Mucosa of rectum (tissue), 2 donors: ENCODE data around the gene TMEM62.
A peak's percentile ranks its signal among the peaks of the same experiment; 100 is the strongest.
"Not testable (repeated sequence)": the region's sequence is repeated elsewhere in the genome, so short reads cannot be mapped to it uniquely, and the experiment has no call there.

Experiments
- H3K27ac ChIP-seq, 2 donors: one replicate each; pipeline ENCODE4 v1.7.0; 2013; ENCODE audit warnings: inconsistent platforms in 2 of 2, low read depth in 2 of 2, low read length in 2 of 2
- H3K27me3 ChIP-seq, 2 donors: one replicate each; pipeline ENCODE4 v1.7.0; 2013; ENCODE audit warnings: low read length in 2 of 2; ENCODE audit not compliant: control insufficient read depth in 2 of 2, insufficient read depth in 2 of 2
- H3K36me3 ChIP-seq, 2 donors: one replicate each; pipeline ENCODE4 v1.7.0; 2013; ENCODE audit warnings: low read length in 2 of 2; ENCODE audit not compliant: control insufficient read depth in 2 of 2, insufficient read depth in 2 of 2
- H3K4me1 ChIP-seq, 2 donors: one replicate each; pipeline ENCODE4 v1.7.0; 2013; ENCODE audit warnings: low read length in 2 of 2, mild to moderate bottlenecking in 1 of 2; ENCODE audit not compliant: control insufficient read depth in 2 of 2, insufficient read depth in 2 of 2
- H3K4me3 ChIP-seq, 2 donors: one replicate each; pipeline ENCODE4 v1.7.0; 2013; ENCODE audit warnings: low read length in 2 of 2
- H3K9ac ChIP-seq, 2 donors: one replicate each; pipeline ENCODE4 v1.7.0; 2013; ENCODE audit warnings: low read length in 2 of 2, low read depth in 1 of 2, mild to moderate bottlenecking in 1 of 2
- H3K9me3 ChIP-seq, 2 donors: one replicate each; pipeline ENCODE4 v1.7.0; 2013; ENCODE audit warnings: low read length in 2 of 2; ENCODE audit not compliant: control insufficient read depth in 2 of 2
- donor health status: healthy.
- donor health status: Normal muscosa, but diverticular disease.

The TMEM62 gene

DNA sequence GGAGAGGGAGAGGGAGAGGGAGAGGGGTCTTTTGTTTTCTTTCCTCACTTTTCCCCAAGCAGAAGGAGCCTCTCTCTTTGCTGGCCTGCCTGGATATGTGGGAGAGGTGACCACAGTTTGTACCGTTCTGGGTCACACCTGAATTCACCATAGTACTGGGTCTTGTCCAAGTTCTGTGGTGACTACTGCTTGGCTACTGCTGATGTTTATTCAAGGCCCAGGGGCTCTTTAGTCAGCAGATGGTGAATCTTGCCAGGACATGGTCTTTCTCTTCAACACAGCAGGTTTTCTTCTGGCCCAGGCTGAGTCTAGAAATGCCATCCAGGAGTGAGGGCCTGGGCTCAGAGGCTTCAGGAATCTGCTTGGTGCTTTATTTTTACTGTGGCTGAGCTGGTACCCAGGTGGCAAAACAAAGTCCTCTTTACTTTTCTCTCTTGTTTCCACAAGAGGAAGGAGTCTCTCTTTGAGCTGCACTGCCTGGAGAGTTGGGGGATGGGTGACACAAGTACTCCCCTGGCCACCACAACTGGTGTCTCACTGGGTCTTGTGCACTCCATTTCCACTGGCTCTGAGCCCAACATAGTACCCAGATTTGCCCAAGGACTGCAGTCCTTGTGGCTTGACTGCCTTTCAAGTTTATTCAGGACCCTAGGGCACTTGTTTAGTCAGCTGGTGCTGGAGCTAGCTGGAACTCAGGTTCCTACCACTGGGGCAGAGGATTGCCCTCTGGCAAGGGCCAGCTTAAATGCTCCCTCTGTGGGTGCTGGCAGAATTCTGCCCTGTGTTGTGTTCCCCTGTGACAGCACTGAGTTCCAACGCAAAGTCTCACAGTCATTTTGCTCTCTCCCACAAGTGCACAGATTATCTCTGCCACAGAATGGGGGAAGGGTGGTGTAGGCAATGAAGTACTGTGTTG lies 35.1 kb downstream of the TMEM62 start:
- no peaks in the 10 kb centered on the region for H3K9me3 ChIP-seq
- no peak overlapping the region for H3K9ac ChIP-seq
- no peaks in the 10 kb centered on the region for H3K4me1 ChIP-seq
- H3K36me3 ChIP-seq, result peaks cover 16 to 25% of the 10 kb centered on the region in 2 donors
- no peak overlapping the region for H3K27ac ChIP-seq
- no peaks in the 10 kb centered on the region for H3K27me3 ChIP-seq
- H3K4me3 ChIP-seq, result no peak overlapping the region

DNA sequence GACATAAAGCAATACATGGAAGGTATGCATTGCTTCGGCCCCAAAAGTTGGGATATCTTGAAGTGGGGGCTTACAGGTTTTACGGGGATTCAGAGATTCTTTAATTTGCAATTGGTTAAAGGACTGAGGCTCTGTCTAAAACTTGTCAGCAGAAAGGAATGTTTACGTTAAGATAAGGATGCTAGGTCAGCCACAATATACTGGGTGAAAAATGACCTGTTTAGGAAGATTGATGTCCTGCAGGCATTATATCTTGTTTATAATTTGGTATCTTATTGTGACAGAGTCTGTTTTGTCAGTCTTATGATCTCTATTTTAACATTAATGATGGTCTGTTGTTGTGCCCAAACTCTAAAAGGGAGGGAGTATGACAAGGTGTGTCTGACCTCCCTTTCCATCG lies 36.5 kb downstream of the TMEM62 start:
- no peak overlapping the region for H3K9ac ChIP-seq
- no peak overlapping the region for H3K4me3 ChIP-seq
- H3K9me3 ChIP-seq, result no peaks in the 10 kb centered on the region
- H3K36me3 ChIP-seq, result peaks cover 23 to 26% of the 10 kb centered on the region in 2 donors
- no peak overlapping the region for H3K27ac ChIP-seq
- no peaks in the 10 kb centered on the region for H3K4me1 ChIP-seq
- H3K27me3 ChIP-seq, result no peaks in the 10 kb centered on the region

DNA sequence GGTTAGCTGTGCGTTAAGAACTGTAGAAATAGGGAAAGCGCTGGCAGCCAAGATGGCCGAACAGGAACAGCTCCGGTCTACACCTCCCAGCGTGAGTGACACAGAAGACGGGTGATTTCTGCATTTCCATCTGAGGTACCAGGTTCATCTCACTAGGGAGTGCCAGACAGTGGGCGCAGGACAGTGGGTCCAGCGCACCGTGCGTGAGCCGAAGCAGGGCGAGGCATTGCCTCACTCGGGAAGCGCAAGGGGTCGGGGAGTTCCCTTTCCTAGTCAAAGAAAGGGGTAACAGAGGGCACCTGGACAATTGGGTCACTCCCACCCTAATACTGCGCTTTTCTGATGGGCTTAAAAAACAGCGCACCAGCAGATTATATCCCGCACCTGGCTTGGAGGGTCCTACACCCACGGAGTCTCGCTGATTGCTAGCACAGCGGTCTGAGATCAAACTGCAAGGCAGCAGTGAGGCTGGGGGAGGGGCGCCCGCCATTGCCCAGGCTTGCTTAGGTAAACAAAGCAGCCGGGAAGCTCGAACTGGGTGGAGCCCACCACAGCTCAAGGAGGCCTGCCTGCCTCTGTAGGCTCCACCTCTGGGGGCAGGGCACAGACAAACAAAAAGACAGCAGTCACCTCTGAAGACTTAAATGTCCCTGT lies 42.4 kb downstream of the TMEM62 start:
- H3K27me3 ChIP-seq, H3K9me3 ChIP-seq, H3K4me3 ChIP-seq, H3K4me1 ChIP-seq, H3K27ac ChIP-seq, H3K9ac ChIP-seq: not testable (repeated sequence)
- peaks cover 21 to 27% of the 10 kb centered on the region in 2 donors for H3K36me3 ChIP-seq

DNA sequence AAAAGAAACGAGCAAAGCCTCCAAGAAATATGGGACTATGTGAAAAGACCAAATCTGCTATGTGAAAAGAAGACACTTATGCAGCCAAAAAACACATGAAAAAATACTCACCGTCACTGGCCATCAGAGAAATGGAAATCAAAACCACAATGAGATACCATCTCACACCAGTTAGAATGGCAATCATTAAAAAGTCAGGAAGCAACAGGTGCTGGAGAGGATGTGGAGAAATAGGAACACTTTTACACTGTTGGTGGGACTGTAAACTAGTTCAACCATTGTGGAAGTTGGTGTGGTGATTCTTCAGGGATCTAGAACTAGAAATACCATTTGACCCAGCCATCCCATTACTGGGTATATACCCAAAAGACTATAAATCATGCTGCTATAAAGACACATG lies 43.8 kb downstream of the TMEM62 start:
- not testable (repeated sequence) for H3K27ac ChIP-seq, H3K4me3 ChIP-seq, H3K27me3 ChIP-seq, H3K9me3 ChIP-seq, H3K4me1 ChIP-seq, H3K9ac ChIP-seq
- H3K36me3 ChIP-seq, result peaks cover 27 to 35% of the 10 kb centered on the region in 2 donors

DNA sequence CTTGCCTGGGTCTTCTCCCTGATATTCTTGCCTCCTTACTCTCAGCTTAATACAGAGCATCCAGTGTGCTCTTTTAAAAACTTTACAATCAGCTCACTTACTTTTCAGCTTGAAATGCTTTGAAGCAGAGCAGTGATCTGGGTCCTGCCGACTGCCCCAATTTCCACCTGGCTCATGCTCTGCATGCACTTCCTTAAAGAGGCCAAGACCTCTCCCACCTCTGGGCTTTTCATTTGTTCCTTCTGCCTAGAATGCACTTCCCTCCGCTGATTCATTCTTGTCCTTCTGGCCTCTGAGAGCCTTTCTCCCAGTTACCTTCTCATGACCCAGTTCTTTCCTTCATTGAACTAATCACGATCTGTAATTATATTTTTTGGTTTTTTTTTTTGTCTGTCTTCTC lies 49.9 kb downstream of the TMEM62 start:
- Histone ChIP-seq H3K9me3 (no peaks in the 10 kb centered on the region), H3K4me1 (peaks cover 0 to 7% of the 10 kb centered on the region in 2 donors), H3K27me3 (no peaks in the 10 kb centered on the region), H3K27ac (no peak overlapping the region), H3K4me3 (no peak overlapping the region), H3K36me3 (peaks cover 15 to 20% of the 10 kb centered on the region in 2 donors), H3K9ac (no peak overlapping the region)

DNA sequence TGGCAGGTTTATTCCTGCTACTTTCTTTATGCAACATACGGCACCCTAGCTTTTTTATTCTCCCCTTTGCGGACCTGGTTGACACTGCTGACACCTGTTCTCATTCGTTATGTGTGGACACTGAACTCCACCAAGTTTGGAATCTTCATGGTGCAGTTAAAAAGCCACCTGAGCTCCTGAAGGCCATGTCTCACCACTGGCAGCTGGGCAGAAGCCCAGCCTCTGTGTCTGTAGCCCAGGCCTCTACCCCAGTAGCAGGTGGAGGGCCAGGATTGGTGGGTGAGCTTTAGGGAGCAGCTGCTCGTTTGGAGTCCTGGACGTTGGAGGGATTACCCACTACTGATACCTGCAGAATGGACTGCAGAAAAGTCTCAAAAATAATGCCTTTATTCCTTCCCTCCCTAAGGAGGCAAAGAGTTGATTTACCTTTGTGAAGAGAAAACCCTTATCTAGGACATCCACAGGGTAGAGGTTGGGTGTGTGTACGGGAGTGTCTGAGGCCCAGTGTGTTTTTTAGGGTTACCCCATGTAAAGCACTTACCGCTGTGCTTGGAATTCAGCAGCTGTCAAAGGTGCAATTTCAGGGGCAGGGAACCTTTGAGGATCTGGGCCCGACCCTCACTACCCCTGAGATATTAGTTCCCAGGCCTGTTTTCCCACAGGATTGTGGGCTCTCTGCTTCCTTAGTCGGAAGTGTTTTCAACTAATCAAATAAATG lies 51.2 kb downstream of the TMEM62 start:
- no peaks in the 10 kb centered on the region for H3K27me3 ChIP-seq
- peaks cover 20 to 21% of the 10 kb centered on the region in 2 donors for H3K36me3 ChIP-seq
- peak overlapping the region; percentile 90 to 92 for H3K27ac ChIP-seq
- H3K4me1 ChIP-seq, result peaks cover 0 to 7% of the 10 kb centered on the region in 2 donors
- H3K4me3 ChIP-seq, result peak overlapping the region in 1 of 2 donors; percentile 90
- H3K9me3 ChIP-seq, result no peaks in the 10 kb centered on the region
- no peak overlapping the region for H3K9ac ChIP-seq

DNA sequence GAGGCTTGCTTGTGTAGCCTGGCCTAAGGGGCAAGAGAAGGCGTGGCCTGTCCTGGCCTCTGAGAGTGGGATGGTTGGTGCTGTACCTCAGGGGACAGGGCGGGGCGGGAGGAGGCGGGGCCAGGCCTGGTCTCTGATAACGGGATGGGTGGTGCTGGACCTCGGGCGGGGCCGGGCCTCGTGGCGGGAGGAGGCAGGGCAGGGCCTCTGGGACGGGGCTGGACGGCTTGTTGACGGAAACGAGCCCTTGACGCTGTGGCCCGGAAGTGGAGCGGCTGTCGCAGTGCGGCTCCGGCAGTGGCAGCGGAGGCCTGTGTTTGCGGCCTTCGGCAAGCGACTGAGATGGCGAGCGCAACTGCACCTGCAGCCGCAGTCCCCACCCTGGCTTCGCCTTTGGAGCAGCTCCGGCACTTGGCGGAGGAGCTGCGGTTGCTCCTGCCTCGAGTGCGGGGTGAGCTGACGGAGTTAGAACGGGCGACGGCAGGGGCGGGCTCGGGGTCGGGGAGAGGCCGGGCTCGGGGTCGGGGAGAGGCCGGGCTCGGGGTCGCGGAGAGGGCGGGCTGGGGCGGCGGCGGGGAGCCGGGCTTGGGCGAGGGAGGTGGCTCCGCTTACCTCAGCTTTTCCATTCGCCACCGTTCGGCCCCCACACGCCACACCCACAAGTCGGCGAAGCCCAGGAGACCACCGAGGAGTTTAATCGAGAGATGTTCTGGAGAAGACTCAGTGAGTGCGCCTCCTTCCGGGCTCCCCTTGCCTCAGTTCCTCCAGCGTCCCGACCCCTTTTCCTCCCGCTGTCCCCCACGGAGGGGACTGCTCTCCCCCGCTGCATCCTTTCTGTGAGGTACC lies 52.0 kb downstream of the TMEM62 start, which contains the start of gene CCNDBP1:
CCNDBP1 (plus strand) TSS at position 247 of the 846 bp plus-strand sequence; CDS start at position 343, 96 bp downstream.
- H3K27me3 ChIP-seq, result no peaks in the 10 kb centered on the region
- peak within 1 kb of the TSS; percentile 80 to 84 for H3K9ac ChIP-seq
- H3K4me3 ChIP-seq, result peak within 1 kb of the TSS; percentile 90 to 91
- H3K4me1 ChIP-seq, result peaks cover 0 to 7% of the 10 kb centered on the region in 2 donors
- H3K36me3 ChIP-seq, result peaks cover 27 to 28% of the 10 kb centered on the region in 2 donors
- H3K9me3 ChIP-seq, result no peaks in the 10 kb centered on the region
- H3K27ac ChIP-seq, result peak within 1 kb of the TSS; percentile 90 to 92

DNA sequence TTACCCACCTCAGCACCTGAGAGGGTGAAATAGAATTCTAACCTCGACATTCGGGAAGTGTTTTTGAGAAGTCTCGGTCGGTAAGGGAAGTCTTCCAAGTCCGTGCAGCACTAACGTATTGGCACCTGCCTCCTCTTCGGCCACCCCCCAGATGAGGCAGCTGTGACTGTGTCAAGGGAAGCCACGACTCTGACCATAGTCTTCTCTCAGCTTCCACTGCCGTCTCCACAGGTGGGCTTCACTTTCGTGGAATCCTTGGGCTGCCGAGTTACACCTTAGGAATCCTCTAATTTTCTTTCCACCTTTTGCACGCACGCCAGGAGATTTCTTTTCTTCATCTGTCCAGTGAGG lies 52.6 kb downstream of the TMEM62 start:
- H3K36me3 ChIP-seq, result peaks cover 28 to 34% of the 10 kb centered on the region in 2 donors
- peaks cover 0 to 7% of the 10 kb centered on the region in 2 donors for H3K4me1 ChIP-seq
- H3K9ac ChIP-seq, result peak overlapping the region; percentile 80 to 84

DNA sequence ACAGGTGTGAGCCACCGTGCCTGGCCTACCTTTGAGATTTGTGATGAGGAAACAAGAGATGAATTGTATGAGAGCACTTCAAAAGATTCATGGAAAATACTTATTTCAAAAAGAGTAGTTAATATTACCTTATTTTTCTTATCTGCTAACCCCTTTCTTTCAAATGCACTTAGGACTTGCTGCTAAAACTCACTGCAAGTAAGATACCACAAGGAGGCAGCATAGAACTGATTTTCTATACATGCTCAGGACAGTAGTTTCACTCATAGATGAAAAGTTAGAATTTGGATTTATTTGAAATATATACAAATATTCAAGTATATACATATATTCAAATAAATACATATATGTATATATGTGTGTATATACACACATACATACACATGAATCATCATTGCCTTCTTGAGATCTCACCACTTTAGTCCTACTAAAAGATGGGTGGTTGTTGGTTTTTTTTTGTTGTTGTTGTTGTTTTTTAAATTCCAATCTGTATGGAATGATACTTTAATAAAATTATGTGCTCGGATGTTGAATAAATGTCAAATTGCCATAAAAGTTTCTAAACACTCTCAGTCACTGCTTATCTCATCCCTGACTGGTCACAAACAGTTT lies 54.3 kb downstream of the TMEM62 start:
- Histone ChIP-seq H3K36me3 (peaks cover 37 to 40% of the 10 kb centered on the region in 2 donors), H3K9ac (no peak overlapping the region), H3K27me3 (no peaks in the 10 kb centered on the region), H3K27ac (no peak overlapping the region), H3K4me1 (peaks cover 0 to 7% of the 10 kb centered on the region in 2 donors), H3K4me3 (no peak overlapping the region), H3K9me3 (no peaks in the 10 kb centered on the region)

More for the DNA sequence above, 52.6 kb downstream of the TMEM62 start:
- Histone ChIP-seq H3K9me3 (no peaks in the 10 kb centered on the region), H3K27ac (peak overlapping the region; percentile 90 to 92), H3K27me3 (no peaks in the 10 kb centered on the region), H3K4me3 (peak overlapping the region; percentile 90 to 91)
